Measurements from ENCODE around the gene OR2AG2.

Gene OR2AG2

DNA sequence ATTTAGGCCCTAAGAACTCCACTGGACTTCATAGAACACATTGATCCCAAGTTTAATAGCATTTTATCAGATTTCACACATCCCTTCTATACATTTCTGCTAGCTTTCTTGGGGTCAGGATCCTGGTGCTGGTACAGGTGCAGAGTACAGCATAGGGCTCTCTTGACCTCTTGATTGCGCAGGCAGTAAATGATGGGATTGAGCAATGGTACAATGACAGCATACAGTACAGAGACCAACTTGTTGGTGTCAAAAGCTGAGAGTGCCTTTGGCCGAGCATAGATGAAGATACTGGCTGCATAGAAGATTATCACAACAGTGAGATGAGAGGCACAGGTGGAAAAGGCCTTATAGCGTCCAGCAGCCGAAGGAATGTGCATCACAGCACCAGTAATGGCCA, 22.9 kb upstream of the OR2AG2 start:
- in situ Hi-C loops (cut with HindIII; ENCODE audit: low sequenced_read_pairs), result no loop called here
- TF ChIP-seq, protein P1, sequence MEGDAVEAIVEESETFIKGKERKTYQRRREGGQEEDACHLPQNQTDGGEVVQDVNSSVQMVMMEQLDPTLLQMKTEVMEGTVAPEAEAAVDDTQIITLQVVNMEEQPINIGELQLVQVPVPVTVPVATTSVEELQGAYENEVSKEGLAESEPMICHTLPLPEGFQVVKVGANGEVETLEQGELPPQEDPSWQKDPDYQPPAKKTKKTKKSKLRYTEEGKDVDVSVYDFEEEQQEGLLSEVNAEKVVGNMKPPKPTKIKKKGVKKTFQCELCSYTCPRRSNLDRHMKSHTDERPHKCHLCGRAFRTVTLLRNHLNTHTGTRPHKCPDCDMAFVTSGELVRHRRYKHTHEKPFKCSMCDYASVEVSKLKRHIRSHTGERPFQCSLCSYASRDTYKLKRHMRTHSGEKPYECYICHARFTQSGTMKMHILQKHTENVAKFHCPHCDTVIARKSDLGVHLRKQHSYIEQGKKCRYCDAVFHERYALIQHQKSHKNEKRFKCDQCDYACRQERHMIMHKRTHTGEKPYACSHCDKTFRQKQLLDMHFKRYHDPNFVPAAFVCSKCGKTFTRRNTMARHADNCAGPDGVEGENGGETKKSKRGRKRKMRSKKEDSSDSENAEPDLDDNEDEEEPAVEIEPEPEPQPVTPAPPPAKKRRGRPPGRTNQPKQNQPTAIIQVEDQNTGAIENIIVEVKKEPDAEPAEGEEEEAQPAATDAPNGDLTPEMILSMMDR (IDR thresholded peaks at IDR 0.05; ENCODE audit: low read depth, low read length), result no peak
- no peak for DNase-seq (ENCODE audit: low read depth, low spot score)
- no peak overlapping the region for H3K4me3 ChIP-seq (ENCODE audit: low read depth, low read length)

DNA sequence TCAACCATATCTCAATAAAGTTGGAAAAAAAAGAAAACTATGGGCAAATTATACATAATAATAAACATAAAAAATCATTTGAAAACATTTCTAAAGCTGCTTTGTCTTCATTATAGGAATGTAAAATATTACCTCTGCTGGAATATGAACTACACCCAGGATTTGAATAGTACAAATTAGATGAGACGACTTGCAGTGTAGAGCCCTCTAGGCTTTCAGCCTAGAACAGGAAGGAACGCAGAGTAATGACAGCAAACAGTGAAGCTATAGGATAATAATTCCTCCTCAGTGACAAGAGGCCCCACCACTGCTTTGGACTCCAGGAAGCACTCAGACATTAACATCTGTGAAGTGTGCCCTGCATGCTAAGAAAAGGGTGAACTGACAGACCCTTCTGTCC, 18.8 kb upstream of the OR2AG2 start:
- no peak for DNase-seq (ENCODE audit: low read depth, low spot score)
- in situ Hi-C loops (cut with HindIII; ENCODE audit: low sequenced_read_pairs), result no loop called here
- TF ChIP-seq, protein P1 (IDR thresholded peaks at IDR 0.05; ENCODE audit: low read depth, low read length), result no peak
- H3K4me3 ChIP-seq (ENCODE audit: low read depth, low read length), result no peak overlapping the region

DNA sequence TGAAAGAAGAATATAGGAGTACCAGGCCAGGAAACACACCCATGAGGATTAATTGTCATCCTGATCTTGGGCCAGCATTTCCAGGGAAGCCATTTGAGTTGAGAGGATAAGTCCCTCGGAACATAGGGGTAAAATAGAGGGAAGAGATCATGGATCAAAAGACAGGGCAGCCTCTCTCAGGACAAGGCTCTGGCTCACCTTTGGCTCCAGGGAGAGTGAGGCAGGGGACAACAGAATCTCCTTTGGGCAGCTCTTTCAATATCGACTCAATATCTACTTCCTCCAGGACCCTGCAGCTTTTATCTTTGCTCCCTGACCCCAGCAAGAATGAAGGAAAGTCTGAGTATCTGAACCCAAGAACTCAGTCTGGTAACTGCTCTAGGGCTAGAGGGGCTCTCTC, 10.9 kb upstream of the OR2AG2 start, which contains the start of gene OR2AG1:
Gene OR2AG1 (plus strand): TSS at position 301 of the 400 bp plus-strand sequence. CDS start 2,018 bp downstream, outside the sequence.
- TF ChIP-seq, protein P1 (IDR thresholded peaks at IDR 0.05; ENCODE audit: low read depth, low read length), result no peak
- no peak within 1 kb of the TSS for H3K4me3 ChIP-seq (ENCODE audit: low read depth, low read length)
- no peak for DNase-seq (ENCODE audit: low read depth, low spot score)
- in situ Hi-C loops (cut with HindIII; ENCODE audit: low sequenced_read_pairs), result no loop called here

DNA sequence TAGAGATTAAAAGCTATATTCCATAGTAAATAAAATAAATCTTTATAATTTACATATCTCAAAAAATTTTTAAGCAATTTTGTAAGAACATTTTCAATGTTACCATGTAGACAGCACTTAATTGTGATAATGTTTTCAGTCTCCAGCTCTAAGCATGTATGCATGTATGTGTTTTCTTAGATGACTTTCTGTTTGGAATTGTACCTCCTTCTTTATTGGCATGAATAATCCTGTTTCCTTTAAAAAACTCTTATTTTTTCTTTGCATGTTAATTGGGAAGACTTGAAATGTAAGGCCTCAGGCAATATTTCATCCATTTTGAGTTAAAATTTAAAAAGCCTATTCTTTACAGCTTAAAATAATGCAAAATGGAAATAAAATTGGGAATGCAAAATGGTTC, 9.1 kb upstream of the OR2AG2 start:
- no peak overlapping the region for H3K4me3 ChIP-seq (ENCODE audit: low read depth, low read length)
- in situ Hi-C loops (cut with HindIII; ENCODE audit: low sequenced_read_pairs), result no loop called here
- TF ChIP-seq, protein P1 (IDR thresholded peaks at IDR 0.05; ENCODE audit: low read depth, low read length), result no peak
- DNase-seq (ENCODE audit: low read depth, low spot score), result no peak

DNA sequence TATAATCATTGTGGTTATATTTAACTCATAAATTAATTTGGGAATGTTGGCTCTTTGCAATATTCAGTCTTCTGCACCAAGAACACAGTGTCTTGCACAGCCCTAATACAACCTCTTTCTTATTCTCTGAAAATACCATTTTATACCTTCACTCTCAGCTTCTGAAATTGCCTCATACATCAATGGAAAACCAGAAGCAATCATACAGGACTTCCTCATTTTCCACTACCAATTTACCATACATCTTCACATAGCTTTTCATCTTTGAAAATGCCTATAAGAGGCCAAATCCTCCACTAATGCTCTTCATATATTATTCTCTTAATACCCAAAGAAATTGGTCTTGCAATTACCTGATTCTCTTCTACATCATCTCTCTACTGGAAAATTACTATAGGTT, 6.7 kb upstream of the OR2AG2 start:
- DNase-seq (ENCODE audit: low read depth, low spot score), result no peak
- TF ChIP-seq, protein P1 (IDR thresholded peaks at IDR 0.05; ENCODE audit: low read depth, low read length), result no peak
- in situ Hi-C loops (cut with HindIII; ENCODE audit: low sequenced_read_pairs), result no loop called here
- H3K4me3 ChIP-seq (ENCODE audit: low read depth, low read length), result no peak overlapping the region

DNA sequence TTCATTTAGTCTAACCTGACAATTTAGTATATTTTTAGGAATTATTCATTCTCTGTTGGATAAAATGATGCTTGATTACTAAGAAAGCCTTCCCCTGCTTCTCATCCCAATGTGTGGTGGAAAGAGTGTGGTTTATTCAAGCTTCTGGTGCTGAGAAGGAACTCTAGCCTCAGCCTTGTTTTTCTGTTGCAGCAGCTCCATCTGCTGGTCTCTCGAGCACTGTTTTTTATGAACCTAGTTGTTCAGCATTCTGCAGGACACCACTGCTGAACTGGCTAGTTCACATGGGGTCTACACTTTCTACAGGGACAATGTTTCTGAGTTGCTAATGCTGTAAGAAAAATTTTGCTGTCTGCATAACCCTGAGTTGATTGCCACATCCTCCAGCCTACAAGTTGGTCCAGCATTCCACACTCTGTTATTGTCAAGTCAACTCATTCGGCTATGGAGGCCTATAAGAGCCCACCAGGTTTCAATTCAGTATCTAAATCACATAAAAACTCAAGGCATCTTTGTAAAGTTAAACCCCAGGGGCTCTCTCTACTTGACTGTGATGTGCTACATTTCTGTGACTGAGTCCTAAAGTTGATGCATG, 14.3 kb downstream of the OR2AG2 start:
- peak; percentile 62 for DNase-seq (ENCODE audit: low read depth, low spot score)
- in situ Hi-C loops (cut with HindIII; ENCODE audit: low sequenced_read_pairs), result no loop called here
- TF ChIP-seq, protein P1 (IDR thresholded peaks at IDR 0.05; ENCODE audit: low read depth, low read length), result peak; percentile 75
- no peak overlapping the region for H3K4me3 ChIP-seq (ENCODE audit: low read depth, low read length)

Data from astrocyte of the spinal cord (primary cell).